Head of caudate nucleus (tissue), 42 donors: ENCODE measurements around the gene SPRR1B.
"Not testable (repeated sequence)": the region's sequence is repeated elsewhere in the genome, so short reads cannot be mapped to it uniquely, and the experiment has no call there.

ENCODE experiments used
- DNase-seq, 42 donors: peaks; one replicate each; pipeline versions ENCODE4 v3.0.0 to v3.0.0-alpha.2; 2020 to 2021; ENCODE audit warnings: mixed read lengths in 7 of 42
- intact Hi-C: fragments of 100-400 bp; cut with DNase I; formaldehyde crosslinking; loops from one replicate; pipeline ENCODE4 v1.15.0; 2022

SPRR1B gene, protein sequence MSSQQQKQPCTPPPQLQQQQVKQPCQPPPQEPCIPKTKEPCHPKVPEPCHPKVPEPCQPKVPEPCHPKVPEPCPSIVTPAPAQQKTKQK

DNA sequence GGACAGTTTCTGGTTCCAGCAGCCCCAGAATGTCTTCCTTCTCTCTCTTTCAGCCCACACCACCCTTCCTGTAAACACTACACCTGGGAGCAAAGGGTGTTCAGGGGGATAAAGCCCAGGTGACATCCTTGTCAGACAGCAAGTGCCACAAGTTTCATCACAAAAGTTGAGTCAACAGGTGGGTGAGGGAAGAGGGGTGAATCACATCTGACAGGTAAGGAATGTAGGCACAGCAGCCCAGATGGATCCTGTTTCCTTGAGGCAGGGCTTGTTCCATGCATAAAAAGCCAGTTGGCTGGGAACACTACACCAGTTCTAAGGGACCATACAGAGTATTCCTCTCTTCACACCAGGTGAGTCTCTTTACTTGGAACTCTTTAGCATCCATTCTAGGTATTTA lies at the start of gene SPRR1B:
Gene SPRR1B (plus strand): TSS at position 309 of the 400 bp plus-strand sequence. CDS start 1,143 bp downstream, outside the sequence.
- DNase-seq = no peak
- intact Hi-C loops = no loop called here

- DNase-seq = peak in 1 of 42 donors; percentile 8
- intact Hi-C loops = no loop called here
Measured at GRCh38 chr1:152982076-152982475, 48.9 kb upstream of the SPRR1B start.

GRCh38 chr1:152983234-152983633 lies 47.8 kb upstream of the SPRR1B start:
- no peak for DNase-seq
- intact Hi-C loops = no loop called here

GRCh38 chr1:152983743-152984142 lies 47.3 kb upstream of the SPRR1B start, which contains the start of gene SPRR1A:
Gene SPRR1A, plus strand, starts transcription at chr1:152984081. Its CDS starts 1,150 bp downstream, at chr1:152985231.
- intact Hi-C loops = no loop called here
- DNase-seq = no peak

- DNase-seq = no peak
- intact Hi-C loops = no loop called here
Measured at GRCh38 chr1:152986578-152986977, 44.4 kb upstream of the SPRR1B start.

GRCh38 chr1:152993186-152993585 lies 37.8 kb upstream of the SPRR1B start:
- intact Hi-C loops = no loop called here
- DNase-seq = no peak

DNA sequence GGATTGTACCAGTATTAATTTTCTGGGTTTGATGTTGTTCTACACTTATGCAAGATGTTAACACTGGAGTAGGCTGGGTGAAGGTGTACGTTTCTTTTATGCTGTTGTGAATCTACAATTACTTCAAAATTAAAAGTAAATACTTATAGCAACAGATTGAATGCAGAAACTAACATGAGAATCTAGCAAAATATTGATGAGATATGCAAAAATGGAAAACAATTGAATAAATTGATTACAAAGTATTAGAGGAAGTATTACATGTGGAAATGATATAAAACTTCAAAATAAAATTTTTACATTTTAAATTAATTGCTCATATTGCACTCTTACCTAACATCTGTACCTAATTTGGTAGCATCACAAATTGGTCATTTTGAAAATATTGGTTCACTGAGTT lies 35.2 kb upstream of the SPRR1B start:
- intact Hi-C loops = no loop called here
- DNase-seq = no peak

- DNase-seq = peak in 9 of 42 donors; percentile 3 to 59 (median 17)
- intact Hi-C loops = no loop called here
Measured at GRCh38 chr1:152996633-152997400, 34.2 kb upstream of the SPRR1B start.

DNA sequence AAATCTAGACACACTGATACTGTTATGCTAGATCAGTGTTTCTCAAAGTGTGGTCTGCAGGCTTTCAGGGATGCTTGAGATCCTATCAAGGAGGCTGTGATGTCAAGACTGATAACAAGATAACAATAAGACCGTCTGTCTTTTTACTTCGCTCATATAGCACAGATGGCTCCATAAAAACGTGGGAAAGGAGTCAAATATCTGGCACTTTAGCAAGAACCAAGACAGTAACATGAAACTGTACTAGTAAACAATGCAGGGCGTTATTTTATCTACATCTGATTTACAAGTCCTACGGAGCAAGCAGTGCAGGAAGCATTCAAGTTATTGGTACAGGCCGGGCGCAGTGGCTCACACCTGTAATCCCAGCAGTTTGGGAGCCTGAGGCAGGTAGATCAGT lies 33.1 kb upstream of the SPRR1B start:
- intact Hi-C loops = no loop called here

DNA sequence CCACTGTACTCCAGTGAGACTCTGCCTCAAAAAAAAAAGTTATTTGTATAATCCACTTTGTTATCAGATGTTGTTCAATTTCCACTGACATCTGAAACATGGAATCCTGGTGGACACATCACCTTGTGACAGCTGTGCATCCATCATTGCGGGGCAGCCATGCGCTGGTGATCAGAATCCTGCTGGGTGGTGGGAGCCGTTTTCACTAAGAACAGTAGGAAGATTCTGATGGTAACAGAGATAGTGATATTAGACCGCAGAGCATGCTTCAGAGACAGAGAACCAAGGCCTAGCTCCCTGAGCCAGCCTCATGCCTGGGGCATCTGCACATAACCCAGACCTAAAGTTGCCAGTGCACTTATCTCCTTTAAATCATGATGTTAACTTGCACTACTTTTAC lies 32.5 kb upstream of the SPRR1B start:
- DNase-seq = no peak
- intact Hi-C loops = no loop called here

More for the DNA sequence above, 33.1 kb upstream of the SPRR1B start:
- no peak for DNase-seq

- no peak for DNase-seq
- intact Hi-C loops = no loop called here
Measured at GRCh38 chr1:152999818-153000217, 31.2 kb upstream of the SPRR1B start.

DNA sequence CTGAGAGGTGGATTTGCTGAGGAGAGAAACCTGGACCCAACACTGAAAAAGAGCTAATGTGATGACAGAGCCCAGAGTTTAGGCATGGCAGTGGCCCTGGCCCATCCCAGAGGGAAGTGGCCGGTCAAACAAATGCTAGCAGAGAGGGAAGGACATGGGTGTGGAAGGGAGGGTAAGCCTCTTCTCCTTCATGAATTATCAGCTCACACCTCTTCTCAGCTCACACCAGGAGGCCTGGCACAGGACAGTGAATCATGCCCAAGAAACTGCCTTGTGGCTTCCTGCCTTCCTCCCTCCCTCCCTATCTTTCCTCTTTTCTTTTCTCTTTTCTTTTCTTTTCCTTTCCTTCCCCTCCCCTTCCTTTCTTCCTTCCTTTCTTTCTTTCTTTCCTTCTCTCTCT lies 30.7 kb upstream of the SPRR1B start:
- no peak for DNase-seq
- intact Hi-C loops = no loop called here

DNA sequence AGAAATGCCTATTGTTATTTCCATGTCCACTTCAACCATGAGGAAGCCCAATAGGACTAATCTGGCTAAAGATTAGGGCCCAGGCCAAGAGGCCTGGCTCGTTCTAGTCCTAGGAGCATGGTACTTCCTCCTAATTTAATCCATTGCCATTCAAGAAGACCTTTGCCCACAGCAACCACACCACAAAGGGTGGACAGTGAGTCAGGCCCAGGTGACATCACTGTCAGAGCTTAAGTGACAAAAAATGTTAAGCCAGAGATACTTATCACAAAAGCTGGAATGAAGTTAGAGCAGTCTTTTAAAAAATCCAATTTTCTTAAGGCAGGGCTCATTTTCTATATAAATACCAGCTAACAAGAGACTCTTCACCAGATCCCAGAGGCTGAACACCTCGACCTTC lies 29.6 kb upstream of the SPRR1B start, which contains the start of gene SPRR3:
Gene SPRR3 (plus strand): TSS at position 368 of the 400 bp plus-strand sequence. CDS start 1,272 bp downstream, outside the sequence.
- no peak for DNase-seq

DNA sequence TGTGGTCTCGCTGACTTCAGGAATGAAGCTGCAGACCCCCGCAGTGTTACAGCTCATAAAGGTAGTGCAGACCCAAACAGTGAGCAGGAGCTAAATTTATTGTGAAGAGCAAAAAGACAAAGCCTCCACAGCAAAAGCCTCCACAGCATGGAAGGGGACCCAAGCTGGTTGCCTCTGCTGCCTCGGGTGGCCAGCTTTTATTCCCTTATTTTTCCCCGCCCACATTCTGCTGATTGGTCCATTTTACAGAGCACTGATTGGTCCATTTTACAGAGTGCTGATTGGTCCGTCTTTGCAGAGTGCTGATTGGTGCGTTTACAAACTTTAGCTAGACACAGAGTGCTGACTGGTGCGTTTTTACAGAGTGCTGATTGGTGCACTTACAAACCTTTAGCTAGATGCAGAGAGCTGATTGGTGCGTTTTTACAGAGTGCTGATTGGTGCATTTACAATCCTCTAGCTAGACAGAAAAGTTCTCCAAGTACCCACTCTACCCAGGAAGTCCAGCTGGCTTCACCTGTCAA lies 19.7 kb upstream of the SPRR1B start:
- intact Hi-C loops, DNase-seq: not testable (repeated sequence)

More for the DNA sequence above, 29.6 kb upstream of the SPRR1B start, which contains the start of gene SPRR3:
- intact Hi-C loops = no loop called here

- DNase-seq, intact Hi-C loops: not testable (repeated sequence)
Measured at GRCh38 chr1:153021829-153022228, 9.2 kb upstream of the SPRR1B start.

- DNase-seq, intact Hi-C loops: not testable (repeated sequence)
Measured at GRCh38 chr1:153022340-153022739, 8.7 kb upstream of the SPRR1B start.

- intact Hi-C loops = no loop called here
- DNase-seq = no peak
Measured at GRCh38 chr1:153023109-153023508, 7.9 kb upstream of the SPRR1B start.

- intact Hi-C loops = no loop called here
- DNase-seq = no peak
Measured at GRCh38 chr1:153024413-153024812, 6.6 kb upstream of the SPRR1B start.

- DNase-seq = no peak
- intact Hi-C loops = no loop called here
Measured at GRCh38 chr1:153025797-153026196, 5.2 kb upstream of the SPRR1B start.

DNA sequence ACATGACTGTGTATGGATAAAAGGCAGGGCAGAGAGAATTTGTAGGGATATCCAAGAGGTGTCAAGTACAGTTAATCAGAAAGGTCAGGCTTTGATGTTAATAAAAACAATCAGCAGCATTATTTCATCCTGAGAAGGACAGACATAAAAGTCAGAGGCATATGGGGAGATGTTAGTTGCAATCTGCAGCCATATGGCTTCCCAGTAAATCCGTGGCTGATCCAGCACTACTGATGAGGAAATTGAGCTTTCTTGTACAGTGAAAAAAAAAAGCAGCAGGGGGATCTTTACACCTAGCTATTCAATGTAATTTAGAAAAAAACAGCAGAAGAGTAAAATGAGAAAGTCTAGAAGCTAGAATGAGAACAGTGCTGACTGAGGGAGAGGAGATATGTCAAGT lies 2.2 kb upstream of the SPRR1B start:
- intact Hi-C loops = no loop called here
- DNase-seq = no peak
